HFF-Myc (cell line): ENCODE results near the gene ADAMTS19.

Source experiments
- DNase-seq: peaks from one replicate; pipeline ENCODE4 v3.0.0-alpha.2; 2011; ENCODE audit warnings: low read depth; ENCODE audit errors: extremely low read depth
- H3K4me3 ChIP-seq: replicated peaks from 2 replicates; pipeline ENCODE4 v1.5.1; 2011; ENCODE audit warnings: low read depth, mild to moderate bottlenecking, control low read depth, low read length
- TF ChIP-seq, protein P1 (sequence below): IDR thresholded peaks from 2 replicates; pipeline ENCODE4 v1.5.1; 2012; ENCODE audit warnings: mild to moderate bottlenecking, low read depth, low read length, control low read depth; ENCODE audit errors: missing control alignments

Gene ADAMTS19

DNA sequence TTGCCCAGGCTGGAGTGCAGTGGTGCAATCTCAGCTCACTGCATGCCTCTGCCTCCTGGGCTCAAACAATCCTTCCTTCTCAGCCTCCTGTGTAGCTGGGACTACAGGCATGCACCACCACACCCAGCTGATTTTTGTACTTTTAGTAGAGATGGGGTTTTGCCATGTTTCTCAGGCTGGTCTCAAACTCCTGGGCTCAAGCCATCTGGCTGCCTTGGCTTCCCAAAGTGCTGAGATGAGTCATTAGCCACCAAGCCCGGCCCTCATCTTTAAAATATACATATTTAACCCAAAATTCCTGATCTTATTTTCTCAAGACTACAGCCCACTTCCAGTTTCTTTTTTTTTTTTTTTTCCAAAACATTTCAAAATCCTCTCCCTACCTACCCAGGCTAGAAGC lies 256.1 kb downstream of the ADAMTS19 start:
- no peak overlapping the region for H3K4me3 ChIP-seq
- TF ChIP-seq, protein P1, sequence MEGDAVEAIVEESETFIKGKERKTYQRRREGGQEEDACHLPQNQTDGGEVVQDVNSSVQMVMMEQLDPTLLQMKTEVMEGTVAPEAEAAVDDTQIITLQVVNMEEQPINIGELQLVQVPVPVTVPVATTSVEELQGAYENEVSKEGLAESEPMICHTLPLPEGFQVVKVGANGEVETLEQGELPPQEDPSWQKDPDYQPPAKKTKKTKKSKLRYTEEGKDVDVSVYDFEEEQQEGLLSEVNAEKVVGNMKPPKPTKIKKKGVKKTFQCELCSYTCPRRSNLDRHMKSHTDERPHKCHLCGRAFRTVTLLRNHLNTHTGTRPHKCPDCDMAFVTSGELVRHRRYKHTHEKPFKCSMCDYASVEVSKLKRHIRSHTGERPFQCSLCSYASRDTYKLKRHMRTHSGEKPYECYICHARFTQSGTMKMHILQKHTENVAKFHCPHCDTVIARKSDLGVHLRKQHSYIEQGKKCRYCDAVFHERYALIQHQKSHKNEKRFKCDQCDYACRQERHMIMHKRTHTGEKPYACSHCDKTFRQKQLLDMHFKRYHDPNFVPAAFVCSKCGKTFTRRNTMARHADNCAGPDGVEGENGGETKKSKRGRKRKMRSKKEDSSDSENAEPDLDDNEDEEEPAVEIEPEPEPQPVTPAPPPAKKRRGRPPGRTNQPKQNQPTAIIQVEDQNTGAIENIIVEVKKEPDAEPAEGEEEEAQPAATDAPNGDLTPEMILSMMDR, result no peak
- DNase-seq, result no peak

DNA sequence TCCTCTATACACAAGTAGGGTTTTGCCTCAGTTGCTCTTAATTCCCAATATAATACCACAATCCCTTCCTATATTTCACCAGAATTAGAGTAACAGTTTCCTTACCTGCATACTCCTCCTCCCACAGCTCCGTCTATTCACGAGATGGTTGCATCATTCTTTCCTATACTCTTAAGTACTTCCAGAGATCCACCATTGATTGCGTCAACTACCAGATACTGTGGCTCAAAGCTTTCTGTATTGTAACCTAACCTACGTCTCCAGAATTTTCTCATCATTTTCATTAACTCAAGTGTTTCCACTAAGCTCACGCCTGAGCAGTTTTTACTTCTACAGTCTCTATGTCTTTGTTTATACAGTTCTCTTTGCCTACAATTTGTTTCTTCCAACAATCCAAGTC lies 256.6 kb downstream of the ADAMTS19 start:
- DNase-seq, result no peak
- H3K4me3 ChIP-seq, result no peak overlapping the region
- TF ChIP-seq, protein P1, result no peak

DNA sequence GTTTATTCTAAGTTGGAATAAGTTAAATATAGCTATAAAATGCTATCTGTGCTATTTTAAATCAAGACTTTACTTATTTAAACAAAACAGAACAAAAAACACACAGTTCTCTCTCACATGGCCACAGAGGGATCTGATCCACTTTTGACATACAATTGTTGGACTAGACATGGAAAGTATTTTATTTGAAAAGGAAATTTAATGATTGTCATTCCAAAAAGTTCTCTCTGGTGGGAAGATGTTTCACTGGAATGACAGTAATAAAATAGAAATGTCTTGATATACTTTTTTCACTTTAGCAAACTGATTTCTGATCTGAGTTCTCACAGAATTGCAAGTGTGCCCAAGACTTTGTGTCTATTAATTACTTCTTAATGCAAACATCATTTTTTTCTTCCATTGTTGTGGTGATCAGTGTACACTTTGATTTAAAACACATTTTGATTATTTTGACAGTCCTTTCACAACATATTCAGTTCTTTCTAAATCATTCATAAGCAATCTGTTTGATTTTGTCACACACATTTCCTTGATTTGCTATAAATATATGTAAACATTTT lies 257.7 kb downstream of the ADAMTS19 start:
- TF ChIP-seq, protein P1, result no peak
- H3K4me3 ChIP-seq, result no peak overlapping the region

DNA sequence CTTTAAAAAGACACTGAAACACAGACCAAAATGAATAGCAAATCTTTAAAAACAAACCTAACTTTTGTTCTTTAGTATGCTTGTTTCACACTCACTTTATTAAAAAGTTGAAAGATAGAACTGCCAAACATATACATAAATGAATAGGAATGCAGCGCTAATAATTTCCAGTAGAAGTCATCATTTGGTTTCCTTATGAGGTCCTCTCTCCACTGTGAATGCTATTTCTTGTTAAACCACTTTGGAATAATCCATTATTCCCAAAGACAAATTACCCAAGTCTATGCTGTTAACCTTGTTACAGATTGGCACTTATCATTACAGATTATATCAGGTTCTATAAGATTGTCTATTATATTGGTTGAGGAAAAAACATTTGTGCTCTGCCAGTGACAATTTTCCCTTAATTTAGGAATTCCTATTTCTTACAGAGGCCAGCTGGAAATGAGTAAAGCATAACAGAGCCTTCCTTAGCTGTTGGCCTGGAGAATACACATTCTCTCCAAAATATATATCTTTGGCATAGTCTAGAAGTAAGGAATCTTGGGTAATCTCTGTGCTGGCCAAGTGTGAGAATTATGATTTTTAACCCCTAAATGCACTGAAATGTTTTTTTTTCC lies 258.5 kb downstream of the ADAMTS19 start:
- H3K4me3 ChIP-seq, result no peak overlapping the region
- TF ChIP-seq, protein P1, result no peak
- no peak for DNase-seq

More for the DNA sequence above, 257.7 kb downstream of the ADAMTS19 start:
- no peak for DNase-seq

DNA sequence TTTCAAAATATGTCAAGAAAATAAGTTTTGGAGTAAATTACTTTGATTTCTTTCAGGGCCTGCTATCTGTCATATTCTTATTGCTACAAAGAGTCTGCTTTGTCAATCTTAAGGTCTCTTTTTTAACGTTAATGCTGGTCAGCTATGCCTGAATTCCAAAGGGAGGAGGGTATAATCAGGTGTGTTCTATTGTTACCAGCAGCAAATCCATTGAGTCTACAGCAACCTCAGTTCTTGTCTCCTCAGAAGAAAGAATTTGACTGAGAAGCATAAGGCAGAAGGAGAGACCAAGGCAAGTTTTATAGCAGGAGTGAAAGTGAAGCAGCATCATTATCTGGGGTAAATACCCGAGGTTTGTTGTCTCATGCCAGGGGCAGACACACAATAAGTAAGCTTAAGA lies 264.1 kb downstream of the ADAMTS19 start:
- TF ChIP-seq, protein P1, result no peak
- no peak overlapping the region for H3K4me3 ChIP-seq
- DNase-seq, result no peak

DNA sequence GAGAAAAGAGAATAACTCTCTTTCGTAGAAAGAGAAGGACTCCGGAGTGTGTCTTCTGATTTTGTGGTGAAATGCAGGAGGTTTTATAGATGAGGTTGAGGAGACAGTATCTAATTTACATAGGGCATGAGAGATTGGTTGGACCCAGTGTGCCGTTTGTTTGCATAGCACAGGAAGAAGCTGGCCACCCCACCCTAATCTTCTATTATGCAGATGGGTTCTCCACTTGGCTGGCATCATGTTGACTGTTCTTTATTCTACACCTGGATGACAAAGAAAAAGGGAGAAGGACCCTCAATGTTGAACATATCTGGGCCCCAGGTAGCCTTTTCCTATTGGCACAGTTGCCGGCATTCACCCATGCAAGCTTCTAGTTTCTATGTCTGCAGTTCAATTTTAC lies 264.5 kb downstream of the ADAMTS19 start:
- no peak overlapping the region for H3K4me3 ChIP-seq
- TF ChIP-seq, protein P1, result no peak
- DNase-seq, result no peak

DNA sequence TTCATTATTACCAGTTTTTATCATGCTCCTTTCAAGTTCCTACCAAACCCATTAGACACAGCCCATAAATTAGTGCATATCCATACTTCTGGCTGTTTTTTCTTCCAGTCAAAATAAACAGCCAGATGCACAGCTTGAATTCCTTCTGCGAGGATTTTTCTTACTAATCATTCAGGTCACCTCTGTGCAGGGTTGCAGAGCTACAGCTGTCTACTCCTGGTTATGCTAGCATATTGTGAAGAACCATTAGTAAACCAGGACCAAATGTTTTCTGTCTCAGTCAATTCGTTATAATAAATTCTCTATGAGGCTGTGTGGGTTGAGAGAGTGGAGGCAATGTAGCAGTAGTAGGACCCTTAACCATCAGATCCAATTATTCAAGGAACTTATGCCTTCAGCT lies 279.7 kb downstream of the ADAMTS19 start:
- DNase-seq, result no peak
- H3K4me3 ChIP-seq, result no peak overlapping the region
- TF ChIP-seq, protein P1, result no peak
